ENCODE results near the gene OR10A6. TPM values are rescaled to one million over a fixed set of nuclear protein-coding genes. Genes with fewer than 3 reads are reported as not detected.
A peak's percentile ranks its signal among the peaks of the same experiment; 100 is the strongest.

OR10A6 gene
- total RNA-seq, 2 donors from 2014 or later = not detected

- H3K4me3 Mint-ChIP-seq = no peak overlapping the region
- H3K36me3 Mint-ChIP-seq (ENCODE audit: low read depth) = no peaks in the 10 kb centered on the region
- H3K27me3 Mint-ChIP-seq = peaks cover 17% of the 10 kb centered on the region
- no peaks in the 10 kb centered on the region for H3K4me1 Mint-ChIP-seq
- no peak overlapping the region for H3K27ac Mint-ChIP-seq
- H3K9me3 Mint-ChIP-seq = no peaks in the 10 kb centered on the region
- ATAC-seq (replicated peaks) = no peak
Observed at GRCh38 chr11:7901319-7901854, 29.7 kb downstream of the OR10A6 start.

DNA sequence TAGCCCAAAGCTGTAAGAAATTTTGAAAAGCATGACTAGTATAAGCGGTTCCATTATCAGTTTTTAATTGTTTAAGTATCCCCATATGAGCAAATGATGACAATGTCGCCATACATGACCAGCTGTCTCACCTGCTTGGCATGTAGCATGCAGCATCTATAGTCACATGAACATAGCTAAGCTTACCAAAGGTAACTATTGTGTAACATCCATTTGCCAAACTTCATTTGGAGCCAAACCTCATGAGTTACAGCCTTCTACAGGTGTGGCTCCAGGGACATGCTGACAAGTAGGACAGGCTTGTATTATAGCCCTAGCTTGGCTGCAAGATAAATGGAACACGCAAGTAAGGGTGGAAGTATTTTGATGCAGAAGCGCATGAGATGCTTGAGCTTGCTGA is 30.4 kb downstream of the OR10A6 start:
- H3K27me3 Mint-ChIP-seq = peaks cover 12% of the 10 kb centered on the region
- no peak overlapping the region for H3K4me3 Mint-ChIP-seq
- no peaks in the 10 kb centered on the region for H3K36me3 Mint-ChIP-seq (ENCODE audit: low read depth)
- H3K4me1 Mint-ChIP-seq = no peaks in the 10 kb centered on the region
- no peaks in the 10 kb centered on the region for H3K9me3 Mint-ChIP-seq
- H3K27ac Mint-ChIP-seq = no peak overlapping the region
- no peak for ATAC-seq (replicated peaks)

- Mint-ChIP-seq H3K27ac (no peak overlapping the region), H3K9me3 (no peaks in the 10 kb centered on the region), H3K36me3 (ENCODE audit: low read depth) (no peaks in the 10 kb centered on the region), H3K4me1 (no peaks in the 10 kb centered on the region), H3K27me3 (peaks cover 8% of the 10 kb centered on the region), H3K4me3 (no peak overlapping the region)
- ATAC-seq (replicated peaks) = no peak
Observed at GRCh38 chr11:7899418-7899817, 31.6 kb downstream of the OR10A6 start.

DNA sequence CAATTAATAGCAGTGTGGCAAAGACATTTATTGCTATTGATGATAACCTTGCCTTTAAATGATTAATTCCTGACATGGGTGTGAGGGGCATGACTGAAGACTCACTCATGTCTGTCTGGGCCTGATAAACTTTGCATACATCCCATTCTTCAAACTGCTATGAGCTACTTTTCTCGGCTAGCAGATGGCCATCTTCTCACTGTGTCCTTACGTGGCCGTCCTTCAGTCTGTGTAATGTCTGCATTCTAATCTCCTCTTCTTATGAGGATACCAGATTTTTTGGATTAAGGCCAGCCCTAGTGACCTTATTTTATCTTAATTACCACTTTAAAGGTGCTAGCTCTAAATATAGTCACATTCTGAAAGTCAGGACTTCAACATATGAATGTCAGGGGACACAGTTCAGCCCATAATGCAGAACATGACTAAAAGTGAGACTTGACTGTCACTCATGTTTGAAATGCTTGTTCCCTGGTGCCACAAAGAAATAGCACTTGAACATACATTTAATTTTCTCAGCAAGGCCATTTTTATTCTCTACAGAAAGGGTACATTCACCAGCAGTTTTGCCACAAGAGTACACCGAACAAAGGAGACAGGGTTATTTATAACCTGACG is 32.3 kb downstream of the OR10A6 start:
- peaks cover 7% of the 10 kb centered on the region for H3K27me3 Mint-ChIP-seq
- ATAC-seq (replicated peaks) = no peak
- no peak overlapping the region for H3K4me3 Mint-ChIP-seq
- no peaks in the 10 kb centered on the region for H3K4me1 Mint-ChIP-seq
- no peak overlapping the region for H3K27ac Mint-ChIP-seq
- H3K36me3 Mint-ChIP-seq (ENCODE audit: low read depth) = no peaks in the 10 kb centered on the region
- no peaks in the 10 kb centered on the region for H3K9me3 Mint-ChIP-seq

DNA sequence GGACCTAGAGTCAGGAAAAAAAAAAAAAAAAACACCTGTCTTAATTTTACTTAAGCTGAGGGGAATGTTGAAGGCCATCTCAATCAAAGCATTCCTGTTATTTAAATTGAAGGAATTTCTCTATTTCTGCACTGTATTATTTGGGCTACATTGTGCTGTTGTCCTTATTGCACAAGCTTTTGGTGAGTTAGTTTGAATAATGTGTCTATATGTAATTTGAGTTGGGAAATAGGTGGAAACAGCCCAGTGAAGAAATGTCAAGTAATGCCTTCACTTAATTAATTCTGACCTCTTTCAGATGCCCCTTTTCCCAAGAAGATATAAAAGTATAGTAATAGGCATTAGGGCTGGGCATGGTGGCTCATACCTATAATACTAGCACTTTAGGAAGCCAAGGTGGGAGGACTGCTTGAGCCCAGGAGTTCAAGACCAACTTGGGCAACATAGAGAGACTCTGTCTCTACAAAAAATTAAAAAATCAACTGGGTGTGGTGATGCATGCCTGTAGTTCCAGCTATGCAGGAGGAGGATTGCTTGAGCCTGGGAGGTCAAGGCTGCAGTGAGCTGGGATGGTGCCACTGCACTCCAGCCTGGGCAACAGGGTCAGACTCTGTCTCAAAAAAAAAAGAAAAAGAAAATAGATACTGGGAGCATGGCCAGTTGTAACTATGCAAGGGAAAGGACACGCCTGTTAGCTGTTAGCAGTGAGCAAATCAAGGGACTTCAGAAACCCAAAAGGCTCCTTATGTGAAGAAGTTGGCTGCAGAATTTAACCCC is 34.9 kb downstream of the OR10A6 start:
- no peaks in the 10 kb centered on the region for H3K36me3 Mint-ChIP-seq (ENCODE audit: low read depth)
- H3K4me1 Mint-ChIP-seq = no peaks in the 10 kb centered on the region
- H3K4me3 Mint-ChIP-seq = no peak overlapping the region
- no peak for ATAC-seq (replicated peaks)
- H3K9me3 Mint-ChIP-seq = no peaks in the 10 kb centered on the region
- no peaks in the 10 kb centered on the region for H3K27me3 Mint-ChIP-seq
- no peak overlapping the region for H3K27ac Mint-ChIP-seq

DNA sequence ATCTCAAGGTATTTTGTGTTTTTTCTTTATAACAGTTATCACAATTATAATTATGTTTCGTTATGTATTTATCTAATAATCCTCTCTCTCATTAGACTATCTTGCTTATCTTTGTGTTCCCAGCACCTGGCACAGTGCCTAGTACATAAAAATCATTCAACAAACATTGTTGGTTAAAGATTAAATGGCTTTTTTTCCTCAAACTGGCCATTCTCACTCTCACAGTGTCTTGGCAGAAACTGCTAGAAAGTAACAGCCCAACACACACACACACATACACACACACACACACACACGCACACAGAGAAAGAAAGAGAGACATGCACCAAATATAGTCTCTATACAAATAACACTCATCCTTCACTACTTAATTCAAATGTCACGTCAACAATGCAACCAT is 36.8 kb downstream of the OR10A6 start:
- Mint-ChIP-seq H3K27ac (no peak overlapping the region), H3K27me3 (no peaks in the 10 kb centered on the region), H3K4me1 (no peaks in the 10 kb centered on the region), H3K9me3 (no peaks in the 10 kb centered on the region), H3K4me3 (no peak overlapping the region), H3K36me3 (ENCODE audit: low read depth) (no peaks in the 10 kb centered on the region)
- no peak for ATAC-seq (replicated peaks)

DNA sequence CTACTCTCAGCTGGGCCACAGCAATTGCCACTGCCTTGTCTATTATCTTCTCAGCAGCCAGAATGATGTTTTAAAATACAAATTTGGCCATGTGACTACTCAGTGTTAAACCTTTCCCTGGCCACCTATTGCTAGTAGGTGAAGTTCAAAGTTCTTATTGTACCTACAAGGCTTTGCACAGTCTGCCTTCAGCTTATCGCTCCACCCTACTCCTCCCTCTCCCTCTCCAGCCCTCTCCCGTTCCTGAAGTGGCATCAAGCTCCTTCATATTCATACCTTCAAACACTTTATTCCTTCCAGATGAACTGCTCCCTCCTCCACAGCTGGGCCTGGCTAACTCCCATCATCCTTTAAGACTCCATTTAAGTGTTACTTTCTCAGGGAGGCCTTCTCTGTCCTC is 37.3 kb downstream of the OR10A6 start:
- ATAC-seq (replicated peaks) = no peak
- no peak overlapping the region for H3K27ac Mint-ChIP-seq
- no peaks in the 10 kb centered on the region for H3K4me1 Mint-ChIP-seq
- no peaks in the 10 kb centered on the region for H3K9me3 Mint-ChIP-seq
- no peaks in the 10 kb centered on the region for H3K36me3 Mint-ChIP-seq (ENCODE audit: low read depth)
- H3K4me3 Mint-ChIP-seq = no peak overlapping the region
- H3K27me3 Mint-ChIP-seq = no peaks in the 10 kb centered on the region

DNA sequence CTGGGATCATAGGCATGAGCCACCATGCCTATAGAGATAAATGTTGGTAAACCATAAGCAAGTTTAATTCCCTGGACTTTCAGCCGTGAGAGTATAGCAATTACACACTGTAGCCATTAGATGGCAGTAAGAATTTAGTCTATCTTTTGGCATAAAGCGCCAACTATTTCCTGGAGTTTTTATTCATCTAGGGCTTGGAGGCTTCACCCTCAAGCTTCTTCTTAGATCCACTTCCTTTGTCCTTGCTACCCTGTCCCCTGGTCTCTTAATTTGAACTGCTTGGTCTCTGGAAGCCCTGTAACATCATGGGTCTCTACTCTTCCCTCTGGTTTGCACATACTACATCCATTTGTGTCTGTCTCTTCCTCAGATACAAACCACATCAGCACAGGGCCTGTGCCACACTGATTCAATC is 38.2 kb downstream of the OR10A6 start:
- peak; percentile 60 for ATAC-seq (replicated peaks)
- Mint-ChIP-seq H3K4me1 (no peaks in the 10 kb centered on the region), H3K4me3 (no peak overlapping the region), H3K36me3 (ENCODE audit: low read depth) (no peaks in the 10 kb centered on the region), H3K9me3 (no peaks in the 10 kb centered on the region), H3K27ac (no peak overlapping the region), H3K27me3 (no peaks in the 10 kb centered on the region)

- Mint-ChIP-seq H3K27ac (no peak overlapping the region), H3K36me3 (ENCODE audit: low read depth) (no peaks in the 10 kb centered on the region), H3K4me1 (no peaks in the 10 kb centered on the region), H3K4me3 (no peak overlapping the region), H3K27me3 (no peaks in the 10 kb centered on the region), H3K9me3 (no peaks in the 10 kb centered on the region)
- no peak for ATAC-seq (replicated peaks)
Observed at GRCh38 chr11:7892059-7892699, 38.9 kb downstream of the OR10A6 start.

DNA sequence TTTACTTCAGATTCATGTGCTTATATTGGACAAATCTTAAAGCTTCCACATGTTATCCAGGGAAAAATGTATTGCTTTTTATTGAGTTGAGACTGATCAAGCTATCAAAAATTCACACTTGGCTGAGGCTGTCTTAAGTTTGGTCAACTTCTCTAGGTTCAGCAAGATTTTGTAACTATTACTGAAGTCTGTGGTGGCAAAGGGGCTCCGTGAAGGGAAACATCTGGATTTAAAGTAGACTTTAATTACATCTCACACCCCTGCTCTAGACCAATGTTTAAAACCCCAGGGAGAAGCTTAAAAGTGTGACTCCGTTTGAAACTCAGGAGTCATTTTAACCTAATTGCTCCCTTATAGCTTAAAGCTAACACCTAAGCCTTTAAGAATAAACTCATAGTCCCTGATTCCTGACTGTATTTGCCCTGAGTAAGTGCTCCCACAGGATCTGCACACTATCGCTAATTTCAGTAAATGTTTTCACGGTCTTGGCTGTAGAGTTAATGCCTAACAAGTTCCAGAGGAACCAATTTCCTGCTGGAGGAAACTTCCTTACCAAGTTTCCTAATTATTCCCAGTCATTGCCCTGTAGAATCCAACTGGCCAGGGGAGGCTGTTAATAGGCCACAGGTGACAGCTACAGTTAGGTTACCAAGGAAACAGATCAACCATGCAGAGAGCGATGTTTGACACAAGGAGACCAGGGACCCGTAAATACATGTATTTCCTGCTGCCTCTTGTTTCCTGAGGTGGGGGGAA is 40.5 kb downstream of the OR10A6 start:
- Mint-ChIP-seq H3K9me3 (no peaks in the 10 kb centered on the region), H3K4me3 (no peak overlapping the region), H3K36me3 (ENCODE audit: low read depth) (no peaks in the 10 kb centered on the region), H3K27me3 (peaks cover 6% of the 10 kb centered on the region), H3K4me1 (no peaks in the 10 kb centered on the region), H3K27ac (no peak overlapping the region)
- no peak for ATAC-seq (replicated peaks)

DNA sequence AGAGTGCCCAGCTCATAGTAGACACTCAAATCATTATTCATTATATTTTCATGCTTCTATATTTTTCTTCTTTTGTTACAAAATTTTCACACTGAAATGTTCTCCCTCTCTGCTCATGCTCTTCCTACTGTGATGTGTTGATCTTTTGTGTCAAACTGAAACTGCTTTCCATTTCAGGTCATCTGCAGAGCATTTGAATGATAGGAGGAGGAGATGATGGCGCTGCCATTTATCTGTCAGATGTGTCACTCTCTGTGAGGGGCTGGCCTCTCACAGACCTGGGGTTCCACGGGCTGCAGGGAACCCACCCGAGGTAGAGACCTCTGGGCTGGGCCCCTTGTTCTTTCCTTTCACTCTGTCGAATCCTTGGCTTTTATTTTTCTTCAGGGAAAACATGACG is 41.1 kb downstream of the OR10A6 start:
- Mint-ChIP-seq H3K27ac (no peak overlapping the region), H3K9me3 (no peaks in the 10 kb centered on the region)
- no peak for ATAC-seq (replicated peaks)

DNA sequence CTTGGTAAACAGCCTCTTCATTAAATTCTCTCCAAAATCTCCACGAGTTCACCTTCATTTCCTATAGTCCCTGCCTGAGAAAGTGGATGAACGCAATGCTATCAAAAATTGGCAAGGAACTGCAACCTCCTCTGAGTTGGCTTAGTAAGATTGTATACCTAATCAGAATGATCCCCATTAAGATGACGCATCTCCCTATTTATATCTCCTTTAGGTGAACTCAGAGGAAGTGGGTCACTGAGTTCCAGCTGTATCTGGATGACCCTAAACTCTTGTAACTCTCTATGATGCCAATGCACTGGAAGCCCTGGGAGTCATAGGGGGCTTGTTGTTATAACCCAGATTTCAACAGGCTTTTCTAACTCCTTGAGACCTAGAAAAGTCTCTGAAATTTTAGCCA is 48.2 kb downstream of the OR10A6 start:
- Mint-ChIP-seq H3K36me3 (ENCODE audit: low read depth) (no peaks in the 10 kb centered on the region), H3K27ac (no peak overlapping the region), H3K4me1 (no peaks in the 10 kb centered on the region), H3K9me3 (no peaks in the 10 kb centered on the region), H3K27me3 (peaks cover 17% of the 10 kb centered on the region), H3K4me3 (no peak overlapping the region)
- ATAC-seq (replicated peaks) = no peak

More for the DNA sequence above, 41.1 kb downstream of the OR10A6 start:
- no peaks in the 10 kb centered on the region for H3K36me3 Mint-ChIP-seq (ENCODE audit: low read depth)
- peaks cover 7% of the 10 kb centered on the region for H3K27me3 Mint-ChIP-seq
- H3K4me3 Mint-ChIP-seq = no peak overlapping the region
- H3K4me1 Mint-ChIP-seq = no peaks in the 10 kb centered on the region

Measured in activated T-helper 17 cell treated with anti-CD3 and anti-CD28 coated beads, Interleukin-2, amount 50 U/mL, for 72 hours (primary cell).